ENCODE measurements around the gene MT1M.

MT1M gene

GRCh38 chr16:56630134-56630533 lies 2.3 kb upstream of the MT1M start:
- no peak for DNase-seq

GRCh38 chr16:56631197-56631596 lies 1.3 kb upstream of the MT1M start:
- no peak for DNase-seq

- DNase-seq, result no peak
These were observed 665 bp upstream of the MT1M start for GRCh38 chr16:56631832-56632155.

GRCh38 chr16:56632848-56633365 lies 448 bp downstream of the MT1M start:
- no peak for DNase-seq

- DNase-seq, result no peak
These were observed 1.1 kb downstream of the MT1M start for GRCh38 chr16:56633535-56633934.

GRCh38 chr16:56634715-56635440 lies 2.4 kb downstream of the MT1M start:
- DNase-seq, result no peak

- DNase-seq, result no peak
These were observed 3.0 kb downstream of the MT1M start for GRCh38 chr16:56635441-56635967.

GRCh38 chr16:56636616-56637413 lies 4.4 kb downstream of the MT1M start:
- DNase-seq, result no peak

GRCh38 chr16:56637814-56638750 lies 5.6 kb downstream of the MT1M start, which contains the start of gene MT1A:
TSS of gene MT1A (plus strand) at chr16:56638666. CDS start at chr16:56638739, 73 bp downstream.
- DNase-seq, result no peak

GRCh38 chr16:56639045-56639444 lies 6.6 kb downstream of the MT1M start:
- DNase-seq, result no peak

GRCh38 chr16:56640076-56640475 lies 7.6 kb downstream of the MT1M start:
- no peak for DNase-seq

GRCh38 chr16:56641166-56641565 lies 8.7 kb downstream of the MT1M start:
- DNase-seq, result no peak

- DNase-seq, result no peak
These were observed 10.8 kb downstream of the MT1M start for GRCh38 chr16:56643080-56643778.

- DNase-seq, result no peak
These were observed 11.4 kb downstream of the MT1M start for GRCh38 chr16:56643833-56644232.

- no peak for DNase-seq
These were observed 12.9 kb downstream of the MT1M start for GRCh38 chr16:56645311-56645710.

- DNase-seq, result no peak
These were observed 13.4 kb downstream of the MT1M start for GRCh38 chr16:56645838-56646237.

GRCh38 chr16:56647641-56648431 lies 15.4 kb downstream of the MT1M start:
- DNase-seq, result no peak

GRCh38 chr16:56649271-56649670 lies 16.8 kb downstream of the MT1M start:
- no peak for DNase-seq

GRCh38 chr16:56649820-56650219 lies 17.4 kb downstream of the MT1M start:
- no peak for DNase-seq

GRCh38 chr16:56651586-56651985 lies 19.1 kb downstream of the MT1M start, which contains the start of gene MT1B:
TSS of gene MT1B (plus strand) at chr16:56651886. CDS start at chr16:56651954, 68 bp downstream.
- no peak for DNase-seq

- DNase-seq, result no peak
These were observed 20.1 kb downstream of the MT1M start for GRCh38 chr16:56652600-56652999.

Data from NCI-H2171 treated with DMSO at 0.1 percent for 48 hours (cell line).